Neural cell (in vitro differentiated cells): ENCODE measurements around the gene CYP2U1. TPM values are rescaled to one million over a fixed set of nuclear protein-coding genes. Genes with fewer than 3 reads are reported as not detected.
"Not testable (repeated sequence)": the region's sequence is repeated elsewhere in the genome, so short reads cannot be mapped to it uniquely, and the experiment has no call there.

ENCODE experiments used
- H2AFZ ChIP-seq: fragments of 200-600, 300-800 bp; sonication (generic), shearing (Covaris generic); 2 replicates; pipeline ENCODE4 v1.6.0; 2014; ENCODE audit warnings: low read depth, mild to moderate bottlenecking, antibody characterized with exemption, low read length, moderate library complexity
- H3F3A ChIP-seq: fragments of 200-600 bp; shearing (Covaris generic); 2 replicates; pipeline ENCODE4 v1.6.1; 2016; ENCODE audit warnings: mild to moderate bottlenecking, moderate library complexity, mixed read lengths, antibody characterized with exemption, low read length; ENCODE audit not compliant: insufficient read depth, poor library complexity, severe bottlenecking
- H3K27ac ChIP-seq: fragments of 200-600, 300-800 bp; sonication (generic), shearing (Covaris generic); 2 replicates; pipeline ENCODE4 v1.5.1; 2014; ENCODE audit warnings: mild to moderate bottlenecking, low read length, moderate library complexity
- H3K27me3 ChIP-seq: fragments of 300-800, 200-600 bp; sonication (generic), shearing (Covaris generic); 2 replicates; pipeline ENCODE4 v1.6.0; 2014; ENCODE audit warnings: mild to moderate bottlenecking, low read depth, low read length, moderate library complexity; ENCODE audit not compliant: insufficient read depth
- H3K36me3 ChIP-seq: fragments of 300-800, 200-600 bp; sonication (generic), shearing (Covaris generic); 2 replicates; pipeline ENCODE4 v1.5.1; 2014; ENCODE audit warnings: mild to moderate bottlenecking, antibody characterized with exemption, low read length, moderate library complexity; ENCODE audit not compliant: insufficient read depth
- H3K4me2 ChIP-seq: fragments of 300-800, 200-600 bp; sonication (generic), shearing (Covaris generic); 2 replicates; pipeline ENCODE4 v1.6.0; 2014; ENCODE audit warnings: mild to moderate bottlenecking, low read length
- H3K4me3 ChIP-seq: fragments of 300-800, 200-600 bp; sonication (generic), shearing (Covaris generic); 2 replicates; pipeline ENCODE4 v1.5.1; 2014; ENCODE audit warnings: mild to moderate bottlenecking, low read length, moderate library complexity
- H3K79me2 ChIP-seq: fragments of 200-600 bp; shearing (Covaris generic); replicated peaks from 2 replicates; pipeline ENCODE4 v1.6.0; 2014; ENCODE audit warnings: mild to moderate bottlenecking, low read length, moderate library complexity; ENCODE audit not compliant: insufficient read depth
- H3K9ac ChIP-seq: fragments of 300-800, 200-600 bp; sonication (generic), shearing (Covaris generic); 2 replicates; pipeline ENCODE4 v1.6.1; 2016; ENCODE audit warnings: mild to moderate bottlenecking, low read length, mixed read lengths
- H3K9me2 ChIP-seq: fragments of 200-600 bp; shearing (Covaris generic); 2 replicates; pipeline ENCODE4 v1.6.1; 2016; ENCODE audit warnings: mild to moderate bottlenecking, low read length, mixed read lengths; ENCODE audit not compliant: insufficient read depth
- H3K9me3 ChIP-seq: fragments of 200-600, 300-800 bp; sonication (generic), shearing (Covaris generic); 2 replicates; pipeline ENCODE4 v1.6.1; 2016; ENCODE audit warnings: mild to moderate bottlenecking, mixed run types, low read length, moderate library complexity, mixed read lengths
- H4K20me1 ChIP-seq: fragments of 200-600 bp; shearing (Covaris generic); 2 replicates; pipeline ENCODE4 v1.6.1; 2016; ENCODE audit warnings: mild to moderate bottlenecking, mixed run types; ENCODE audit not compliant: insufficient read depth
- EP300 ChIP-seq: fragments of 450-650 bp; conservative IDR thresholded peaks from 2 replicates; pipeline ENCODE4 v1.6.1; 2014; ENCODE audit warnings: antibody characterized with exemption, mild to moderate bottlenecking, moderate library complexity; ENCODE audit not compliant: poor library complexity, severe bottlenecking
- EZH2 ChIP-seq: fragments of 200-600, 300-800 bp; shearing (Covaris generic), sonication (generic); IDR thresholded peaks from 2 replicates; pipeline ENCODE4 v1.6.1; 2014; ENCODE audit warnings: antibody characterized with exemption, low read length, borderline replicate concordance, mild to moderate bottlenecking; ENCODE audit not compliant: insufficient read depth, poor library complexity, severe bottlenecking
- MXI1 ChIP-seq: fragments of 450-650 bp; conservative IDR thresholded peaks from 2 replicates; pipeline ENCODE4 v1.6.1; 2014; ENCODE audit warnings: antibody characterized with exemption, mild to moderate bottlenecking; ENCODE audit not compliant: poor library complexity, severe bottlenecking
- POLR2AphosphoS5 ChIP-seq: IDR thresholded peaks from 2 replicates; pipeline ENCODE4 v1.6.1; 2012
- RAD21 ChIP-seq: fragments of 450-650 bp; conservative IDR thresholded peaks from 2 replicates; pipeline ENCODE4 v1.6.1; 2014; ENCODE audit warnings: antibody characterized with exemption, mild to moderate bottlenecking, moderate library complexity
- REST ChIP-seq: IDR thresholded peaks from 2 replicates; pipeline ENCODE4 v1.6.1; 2012; ENCODE audit warnings: borderline replicate concordance
- SMC3 ChIP-seq: fragments of 450-650 bp; conservative IDR thresholded peaks from 2 replicates; pipeline ENCODE4 v1.6.1; 2014; ENCODE audit warnings: antibody characterized with exemption, mild to moderate bottlenecking, moderate library complexity; ENCODE audit not compliant: poor library complexity
- TAF1 ChIP-seq: IDR thresholded peaks from 2 replicates; pipeline ENCODE4 v1.6.1; 2012; ENCODE audit warnings: low read depth
- polyA plus RNA-seq: library from polyadenylated mRNA; depleted of rRNA; stranded (reverse); fragments of >200 nt; gene quantifications from 2 replicates; pipeline ENCODE4 v1.2.3, GENCODE V29; 2014
- TF ChIP-seq, protein P1 (sequence below): fragments of 450-650 bp; IDR thresholded peaks from 2 replicates; pipeline ENCODE4 v1.5.1; 2014; ENCODE audit warnings: antibody characterized with exemption, mild to moderate bottlenecking, moderate library complexity; ENCODE audit not compliant: poor library complexity, severe bottlenecking

CYP2U1 gene
- polyA plus RNA-seq, 1 donor from 2014 or later: 8.8 TPM

GRCh38 chr4:107966903-107967302 is 35.6 kb downstream of the CYP2U1 start:
- H3K9ac ChIP-seq: no peak overlapping the region
- H3F3A ChIP-seq: no peaks in the 10 kb centered on the region
- no peaks in the 10 kb centered on the region for H3K36me3 ChIP-seq
- no peak overlapping the region for H3K27ac ChIP-seq
- H2AFZ ChIP-seq: no peak overlapping the region
- H3K4me3 ChIP-seq: no peak overlapping the region
- no peak overlapping the region for H3K4me2 ChIP-seq
- TF ChIP-seq POLR2AphosphoS5 (no peak), REST (no peak), TAF1 (no peak), SMC3 (no peak), EP300 (no peak), EZH2 (no peak), MXI1 (no peak), RAD21 (no peak)
- TF ChIP-seq, protein P1, sequence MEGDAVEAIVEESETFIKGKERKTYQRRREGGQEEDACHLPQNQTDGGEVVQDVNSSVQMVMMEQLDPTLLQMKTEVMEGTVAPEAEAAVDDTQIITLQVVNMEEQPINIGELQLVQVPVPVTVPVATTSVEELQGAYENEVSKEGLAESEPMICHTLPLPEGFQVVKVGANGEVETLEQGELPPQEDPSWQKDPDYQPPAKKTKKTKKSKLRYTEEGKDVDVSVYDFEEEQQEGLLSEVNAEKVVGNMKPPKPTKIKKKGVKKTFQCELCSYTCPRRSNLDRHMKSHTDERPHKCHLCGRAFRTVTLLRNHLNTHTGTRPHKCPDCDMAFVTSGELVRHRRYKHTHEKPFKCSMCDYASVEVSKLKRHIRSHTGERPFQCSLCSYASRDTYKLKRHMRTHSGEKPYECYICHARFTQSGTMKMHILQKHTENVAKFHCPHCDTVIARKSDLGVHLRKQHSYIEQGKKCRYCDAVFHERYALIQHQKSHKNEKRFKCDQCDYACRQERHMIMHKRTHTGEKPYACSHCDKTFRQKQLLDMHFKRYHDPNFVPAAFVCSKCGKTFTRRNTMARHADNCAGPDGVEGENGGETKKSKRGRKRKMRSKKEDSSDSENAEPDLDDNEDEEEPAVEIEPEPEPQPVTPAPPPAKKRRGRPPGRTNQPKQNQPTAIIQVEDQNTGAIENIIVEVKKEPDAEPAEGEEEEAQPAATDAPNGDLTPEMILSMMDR: no peak
- H3K9me3 ChIP-seq: no peaks in the 10 kb centered on the region
- no peaks in the 10 kb centered on the region for H3K27me3 ChIP-seq
- H3K9me2 ChIP-seq: no peaks in the 10 kb centered on the region
- no peaks in the 10 kb centered on the region for H4K20me1 ChIP-seq
- no peaks in the 10 kb centered on the region for H3K79me2 ChIP-seq

DNA sequence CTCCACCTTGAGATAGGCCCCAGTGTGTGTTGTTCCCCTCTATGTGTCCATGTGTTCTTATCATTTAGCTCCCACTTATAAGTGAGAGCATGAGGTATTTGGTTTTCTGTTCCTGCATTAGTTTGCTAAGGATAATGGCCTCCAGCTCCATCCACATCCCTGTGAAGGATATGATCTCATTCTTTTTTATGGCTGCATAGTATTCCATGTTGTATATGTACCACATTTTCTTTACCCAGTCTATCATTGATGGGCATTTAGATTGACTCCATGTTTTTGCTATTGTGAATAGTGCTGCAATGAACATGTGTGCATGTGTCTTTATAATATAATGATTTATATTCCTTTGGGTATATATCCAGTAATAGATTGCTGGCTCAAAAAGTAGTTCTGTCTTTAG is 36.2 kb downstream of the CYP2U1 start:
- not testable (repeated sequence) for H3K9ac ChIP-seq, H4K20me1 ChIP-seq, H3K4me2 ChIP-seq, H2AFZ ChIP-seq, H3K79me2 ChIP-seq, H3K9me3 ChIP-seq, H3K36me3 ChIP-seq, H3K9me2 ChIP-seq, H3F3A ChIP-seq, H3K4me3 ChIP-seq, H3K27ac ChIP-seq, H3K27me3 ChIP-seq

- H3K27ac ChIP-seq, H3K27me3 ChIP-seq, H2AFZ ChIP-seq, H3K9me3 ChIP-seq, H3F3A ChIP-seq, H3K4me3 ChIP-seq, H3K9ac ChIP-seq, H3K36me3 ChIP-seq, H3K9me2 ChIP-seq, H3K79me2 ChIP-seq, H4K20me1 ChIP-seq, H3K4me2 ChIP-seq: not testable (repeated sequence)
These were observed 36.6 kb downstream of the CYP2U1 start for GRCh38 chr4:107967921-107968320.
